Skeletal muscle tissue (tissue), 4 donors: Measurements from ENCODE around the gene DMD. TPM values are rescaled to one million over a fixed set of nuclear protein-coding genes. Genes with fewer than 3 reads are reported as not detected.

Source experiments
- H3K27ac ChIP-seq: one replicate; pipeline ENCODE4 v1.7.0; 2013; ENCODE audit warnings: mild to moderate bottlenecking, low read depth, low read length, inconsistent platforms
- H3K27me3 ChIP-seq, 3 donors: one replicate each; pipeline ENCODE4 v1.7.0; 2013; ENCODE audit warnings: low read length in 3 of 3; ENCODE audit not compliant: control insufficient read depth in 3 of 3, insufficient read depth in 3 of 3
- H3K36me3 ChIP-seq, 3 donors: one replicate each; pipeline ENCODE4 v1.7.0; 2013; ENCODE audit warnings: low read length in 3 of 3; ENCODE audit not compliant: control insufficient read depth in 3 of 3, insufficient read depth in 3 of 3
- H3K4me1 ChIP-seq, 3 donors: one replicate each; pipeline ENCODE4 v1.7.0; 2013; ENCODE audit warnings: low read length in 3 of 3, mild to moderate bottlenecking in 3 of 3; ENCODE audit not compliant: control insufficient read depth in 3 of 3, insufficient read depth in 3 of 3
- H3K4me3 ChIP-seq, 3 donors: one replicate each; pipeline ENCODE4 v1.7.0; 2013; ENCODE audit warnings: low read length in 3 of 3
- H3K9ac ChIP-seq, 3 donors: one replicate each; pipeline ENCODE4 v1.7.0; 2013; ENCODE audit warnings: low read length in 3 of 3, mild to moderate bottlenecking in 3 of 3, moderate library complexity in 2 of 3, low read depth in 1 of 3
- H3K9me3 ChIP-seq, 3 donors: one replicate each; pipeline ENCODE4 v1.7.0; 2013; ENCODE audit warnings: low read length in 3 of 3; ENCODE audit not compliant: control insufficient read depth in 3 of 3
- total RNA-seq: library from RNA; depleted of rRNA; stranded (reverse); fragments of >200 nt; gene quantifications from one replicate; pipeline ENCODE4 v1.2.3, GENCODE V29; 2014
- donor health status: Osteomylitis.

Gene DMD
- total RNA-seq, 1 donor from 2014 or later = 190 TPM

DNA sequence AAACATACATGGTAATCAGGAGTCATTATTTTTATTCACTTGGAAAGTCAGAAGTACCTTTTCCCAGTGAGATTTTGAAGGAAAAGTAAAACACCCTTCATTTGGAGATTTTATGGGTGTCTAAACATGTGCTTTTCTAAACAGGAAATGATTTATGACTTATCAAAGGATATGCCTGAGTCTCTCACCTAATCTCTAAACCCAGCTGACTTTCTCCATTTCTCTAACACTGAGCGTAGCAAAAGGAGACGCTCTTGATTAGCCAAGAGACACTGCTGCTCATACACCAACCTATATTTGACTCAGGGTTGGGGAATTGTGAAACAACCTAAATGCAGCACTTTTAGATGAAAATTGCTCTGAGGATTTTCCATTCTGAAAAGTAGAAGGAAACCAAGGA is 1671.0 kb downstream of the DMD start:
- Histone ChIP-seq H3K9me3 (no peaks in the 10 kb centered on the region), H3K27me3 (no peaks in the 10 kb centered on the region), H3K4me3 (no peak overlapping the region), H3K4me1 (no peaks in the 10 kb centered on the region), H3K36me3 (no peaks in the 10 kb centered on the region), H3K9ac (no peak overlapping the region), H3K27ac (no peak overlapping the region)

DNA sequence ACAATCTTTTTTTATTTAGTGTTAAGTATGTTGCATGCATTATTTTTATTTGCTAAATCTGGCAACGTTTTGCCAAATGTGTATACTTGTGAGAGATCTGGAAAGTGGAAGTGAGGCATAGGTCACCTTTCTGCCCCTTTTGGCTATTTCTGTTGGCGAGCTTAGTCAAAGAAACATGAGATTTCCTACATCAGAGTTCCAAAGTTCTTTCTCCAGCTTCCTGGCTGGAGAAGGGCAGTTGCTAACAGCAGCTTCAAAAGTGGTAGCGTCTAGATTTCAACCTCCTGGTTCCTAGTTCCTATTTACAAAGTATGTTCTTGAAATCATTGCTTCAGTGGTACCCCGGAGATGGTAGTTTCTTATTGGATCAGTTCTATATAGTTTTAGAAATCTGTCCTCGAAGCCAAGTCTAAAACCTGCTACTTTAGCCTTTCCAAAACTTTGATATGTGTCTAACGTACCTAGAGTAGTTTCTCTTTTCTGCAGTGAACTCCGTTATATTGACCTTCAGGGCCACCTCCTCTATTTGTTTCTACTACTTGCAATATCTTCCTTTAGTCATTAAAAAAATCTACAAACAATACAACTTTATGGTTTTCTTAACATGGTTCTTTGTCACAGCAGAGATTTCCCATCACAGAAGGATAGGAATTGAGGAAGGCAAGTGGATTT is 1683.8 kb downstream of the DMD start:
- Histone ChIP-seq H3K4me3 (no peak overlapping the region), H3K4me1 (peaks cover 0 to 11% (median 0%) of the 10 kb centered on the region in 3 donors), H3K36me3 (no peaks in the 10 kb centered on the region), H3K9ac (no peak overlapping the region), H3K27me3 (no peaks in the 10 kb centered on the region), H3K27ac (no peak overlapping the region), H3K9me3 (no peaks in the 10 kb centered on the region)

DNA sequence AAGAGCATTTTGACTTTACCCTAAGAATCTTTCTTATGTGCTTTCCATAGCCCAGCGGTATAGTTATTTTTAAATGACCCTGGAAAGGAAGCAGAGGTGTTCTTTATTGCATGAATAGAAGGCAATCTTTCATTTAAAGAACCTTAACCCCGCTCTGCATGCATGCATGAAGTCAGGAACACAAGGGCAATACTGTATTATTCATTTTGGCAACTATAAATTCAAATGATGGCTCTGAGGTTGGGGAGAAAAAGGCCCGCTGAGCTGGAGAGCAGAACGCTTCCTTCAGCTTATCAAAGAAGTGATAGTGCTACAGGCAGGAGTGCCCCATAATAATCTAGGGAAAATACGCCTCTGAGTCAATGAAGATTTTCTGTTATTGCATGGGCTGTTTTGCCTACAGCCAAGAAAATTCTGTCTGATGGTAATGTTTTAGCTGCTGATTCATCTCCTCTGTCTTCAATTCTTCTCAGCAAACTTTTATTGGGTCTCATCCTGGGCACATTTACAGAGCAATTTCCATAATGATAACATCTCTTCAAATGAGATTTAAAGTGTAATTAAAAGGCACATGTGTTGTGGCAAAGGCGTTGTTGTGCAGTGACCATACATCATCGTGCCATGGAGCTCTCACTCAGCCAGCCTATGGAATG is 1687.3 kb downstream of the DMD start:
- H3K27ac ChIP-seq = no peak overlapping the region
- H3K4me1 ChIP-seq = peaks cover 0 to 11% (median 0%) of the 10 kb centered on the region in 3 donors
- no peak overlapping the region for H3K4me3 ChIP-seq
- H3K9ac ChIP-seq = no peak overlapping the region
- no peaks in the 10 kb centered on the region for H3K27me3 ChIP-seq
- no peaks in the 10 kb centered on the region for H3K36me3 ChIP-seq
- H3K9me3 ChIP-seq = no peaks in the 10 kb centered on the region

DNA sequence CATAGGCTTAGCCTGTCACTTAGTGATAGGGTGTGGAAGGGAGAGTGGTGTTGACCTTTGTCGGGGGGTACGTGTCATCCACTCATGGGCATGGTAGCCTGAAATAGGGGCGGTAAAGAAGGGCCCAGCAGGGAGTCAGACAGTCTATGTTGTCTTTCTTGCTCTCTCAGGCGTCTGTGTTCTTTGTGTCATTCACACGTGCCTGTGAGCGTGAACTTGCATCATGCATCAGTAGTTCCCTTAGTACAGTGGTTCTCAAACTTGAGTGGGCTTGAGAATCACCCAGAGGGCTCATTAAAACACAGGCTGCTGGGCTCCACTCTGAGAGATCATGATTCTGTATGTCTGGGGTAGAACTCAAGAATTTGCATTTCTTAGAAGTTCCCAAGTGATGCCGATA is 1688.6 kb downstream of the DMD start:
- Histone ChIP-seq H3K27ac (no peak overlapping the region), H3K4me1 (peaks cover 0 to 3% (median 0%) of the 10 kb centered on the region in 3 donors), H3K27me3 (no peaks in the 10 kb centered on the region), H3K9me3 (no peaks in the 10 kb centered on the region), H3K36me3 (no peaks in the 10 kb centered on the region), H3K4me3 (no peak overlapping the region), H3K9ac (no peak overlapping the region)

DNA sequence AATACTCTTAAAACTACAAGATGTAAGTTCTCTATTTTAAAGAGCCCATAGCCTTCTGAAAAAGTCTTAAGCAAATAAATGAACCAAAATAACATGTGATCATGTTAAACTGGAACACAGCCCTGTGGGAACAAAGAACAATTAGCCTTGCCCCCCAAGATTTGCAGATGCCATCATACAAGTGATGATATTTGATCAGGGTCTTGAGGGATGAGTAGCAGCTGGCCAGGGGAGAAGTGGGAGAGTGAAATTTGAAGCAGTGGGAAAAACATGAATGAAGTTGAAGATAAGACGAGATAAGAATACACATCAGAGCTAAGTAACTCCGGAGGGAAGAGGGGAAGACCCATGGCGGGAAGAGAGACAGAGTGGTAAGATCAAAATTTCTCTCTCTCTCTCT is 1689.4 kb downstream of the DMD start:
- H3K4me1 ChIP-seq = no peaks in the 10 kb centered on the region
- H3K36me3 ChIP-seq = no peaks in the 10 kb centered on the region
- no peak overlapping the region for H3K27ac ChIP-seq
- no peak overlapping the region for H3K4me3 ChIP-seq
- H3K9ac ChIP-seq = no peak overlapping the region
- H3K27me3 ChIP-seq = no peaks in the 10 kb centered on the region
- no peaks in the 10 kb centered on the region for H3K9me3 ChIP-seq

DNA sequence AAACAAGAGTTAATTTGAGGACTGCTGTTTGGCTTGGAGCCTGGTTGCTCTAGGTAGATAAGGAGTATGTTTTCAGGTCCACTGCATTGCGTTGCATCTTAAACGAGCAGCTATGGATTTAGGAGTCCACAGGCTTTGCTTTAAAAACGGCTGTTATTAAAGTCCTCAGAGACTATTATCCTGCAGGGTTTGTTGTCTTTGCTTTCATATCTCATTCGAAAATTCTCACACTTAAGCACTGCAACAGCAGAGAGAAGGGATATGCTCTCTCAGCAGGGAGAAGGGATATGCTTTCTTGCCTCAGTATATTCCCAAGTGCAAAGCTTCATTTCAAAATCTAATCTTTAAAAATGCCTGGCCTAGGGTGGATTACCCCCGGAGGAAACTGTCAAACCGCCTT is 1694.8 kb downstream of the DMD start:
- Histone ChIP-seq H3K9me3 (no peaks in the 10 kb centered on the region), H3K4me1 (no peaks in the 10 kb centered on the region), H3K9ac (no peak overlapping the region), H3K4me3 (no peak overlapping the region), H3K27ac (no peak overlapping the region), H3K27me3 (no peaks in the 10 kb centered on the region), H3K36me3 (no peaks in the 10 kb centered on the region)

DNA sequence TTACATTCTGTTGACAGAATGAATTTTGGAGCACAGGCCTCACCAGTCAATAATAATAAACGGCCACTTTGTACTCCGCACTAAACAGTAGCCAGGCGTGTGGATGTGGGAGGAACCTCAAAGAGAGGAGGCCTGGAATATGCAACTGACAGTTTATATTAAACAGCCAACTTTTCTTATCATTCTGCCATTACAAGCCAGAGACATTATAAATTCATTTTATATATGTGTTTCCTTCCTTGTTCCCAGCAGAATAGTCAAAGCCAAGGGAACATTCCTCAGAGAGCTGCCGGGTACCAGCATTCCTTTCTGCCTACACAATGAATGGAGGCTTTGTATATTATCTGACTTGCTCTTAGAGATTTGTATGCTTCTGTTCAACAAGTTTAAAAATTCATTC is 1703.0 kb downstream of the DMD start:
- no peak overlapping the region for H3K9ac ChIP-seq
- no peaks in the 10 kb centered on the region for H3K4me1 ChIP-seq
- H3K27me3 ChIP-seq = no peaks in the 10 kb centered on the region
- H3K4me3 ChIP-seq = no peak overlapping the region
- no peaks in the 10 kb centered on the region for H3K36me3 ChIP-seq
- H3K27ac ChIP-seq = no peak overlapping the region
- no peaks in the 10 kb centered on the region for H3K9me3 ChIP-seq

DNA sequence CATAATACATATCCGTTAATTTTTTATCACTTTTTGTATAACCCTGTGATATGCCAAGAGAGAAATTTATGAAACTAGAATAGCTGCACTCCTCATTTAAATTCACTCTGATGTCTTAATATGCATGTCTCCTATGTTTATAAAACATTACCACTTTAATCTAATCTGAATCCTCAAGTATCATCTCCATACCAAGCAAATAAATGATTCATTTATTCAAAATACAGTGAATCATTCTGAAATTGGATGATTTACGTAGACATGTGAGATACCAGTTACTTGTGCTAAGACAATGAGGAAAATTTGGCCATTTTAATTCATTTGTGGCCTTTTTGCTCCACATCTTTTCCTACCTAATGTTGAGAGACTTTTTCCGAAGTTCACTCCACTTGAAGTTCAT is 1704.4 kb downstream of the DMD start:
- H3K36me3 ChIP-seq = no peaks in the 10 kb centered on the region
- no peaks in the 10 kb centered on the region for H3K27me3 ChIP-seq
- no peak overlapping the region for H3K27ac ChIP-seq
- no peaks in the 10 kb centered on the region for H3K4me1 ChIP-seq
- H3K9me3 ChIP-seq = no peaks in the 10 kb centered on the region
- H3K4me3 ChIP-seq = no peak overlapping the region
- no peak overlapping the region for H3K9ac ChIP-seq

DNA sequence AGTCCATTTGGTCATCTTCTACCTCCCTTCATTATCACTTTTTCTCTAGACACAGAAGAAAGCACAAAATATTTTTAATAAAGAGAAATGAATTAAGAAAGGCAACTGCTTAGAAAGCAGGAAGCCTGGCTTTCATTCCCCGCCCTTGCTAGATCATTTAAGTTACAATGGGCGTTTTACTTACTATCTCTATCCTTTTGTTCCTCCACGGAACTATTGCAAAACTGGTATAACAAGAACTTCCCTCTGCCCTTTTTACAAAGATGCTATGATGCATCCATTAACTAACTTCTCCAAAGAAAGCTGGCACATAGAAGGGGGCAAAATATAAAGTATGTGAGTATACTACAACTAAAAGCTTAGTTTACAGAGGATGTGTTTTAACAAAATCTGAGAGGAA is 1705.0 kb downstream of the DMD start:
- Histone ChIP-seq H3K27me3 (no peaks in the 10 kb centered on the region), H3K9ac (no peak overlapping the region), H3K4me3 (no peak overlapping the region), H3K4me1 (peaks cover 0 to 1% (median 0%) of the 10 kb centered on the region in 3 donors), H3K36me3 (no peaks in the 10 kb centered on the region), H3K9me3 (no peaks in the 10 kb centered on the region), H3K27ac (no peak overlapping the region)

DNA sequence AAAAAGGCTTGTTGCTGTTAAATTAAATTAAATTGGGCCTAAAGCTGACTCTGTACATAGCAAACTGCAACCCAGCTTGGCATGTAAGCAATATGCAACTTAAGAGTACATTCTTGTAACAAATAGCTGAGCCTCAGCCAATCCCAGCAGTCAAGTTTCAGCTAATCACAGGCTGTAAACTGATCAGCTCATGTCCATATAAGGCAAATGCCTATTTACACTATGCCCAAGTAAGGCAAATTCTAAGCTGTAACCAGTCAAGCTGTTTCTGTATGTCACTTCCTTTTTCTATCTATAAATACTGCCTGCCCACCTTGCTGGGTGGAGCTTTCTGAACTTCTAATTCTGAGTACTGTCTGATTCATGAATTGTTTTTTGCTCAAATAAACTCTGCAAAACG is 1710.4 kb downstream of the DMD start:
- Histone ChIP-seq H3K9me3 (no peaks in the 10 kb centered on the region), H3K27ac (no peak overlapping the region), H3K4me1 (peaks cover 0 to 7% (median 0%) of the 10 kb centered on the region in 3 donors), H3K9ac (no peak overlapping the region), H3K36me3 (no peaks in the 10 kb centered on the region), H3K4me3 (no peak overlapping the region), H3K27me3 (no peaks in the 10 kb centered on the region)
